T-helper 1 cell treated with Interleukin-12 subunit alpha and Interleukin-12 subunit beta and Interleukin-4 antibody, amounts not matched to agents 30 ng/mL and 1 ng/mL, for 36 hours (primary cell): ENCODE data around the gene PLEKHG5. TPM values are rescaled to one million over a fixed set of nuclear protein-coding genes. Genes with fewer than 3 reads are reported as not detected.
"Not testable (repeated sequence)": the region's sequence is repeated elsewhere in the genome, so short reads cannot be mapped to it uniquely, and the experiment has no call there.

Source experiments
- intact Hi-C: fragments of 100-400 bp; cut with micrococcal nuclease; formaldehyde crosslinking; loops from one replicate; pipeline ENCODE4 v1.15.1; 2024
- total RNA-seq: library from RNA; stranded (reverse); gene quantifications from 2 replicates; pipeline ENCODE4 v1.2.3, GENCODE V29; 2022

Gene PLEKHG5
- total RNA-seq, 1 donor from 2014 or later: 1.8 TPM

GRCh38 chr1:6465461-6466005 lies 25.9 kb downstream of the PLEKHG5 start:
- intact Hi-C loops: loop anchor here (1.0 kb wide), 1 partner anchor 25 kb away; no protein-coding TSS in a partner anchor

- intact Hi-C loops: loop anchor here (5.0 kb wide), 2 partner anchors 137 to 258 kb away; partner anchors contain the start of genes KLHL21 and RNF207
Observed at GRCh38 chr1:6464915-6465314, 26.6 kb downstream of the PLEKHG5 start.

GRCh38 chr1:6464514-6464836 lies 27.0 kb downstream of the PLEKHG5 start:
- intact Hi-C loops: loop anchor here (5.0 kb wide), 2 partner anchors 138 to 257 kb away; partner anchors contain the start of genes KLHL21 and RNF207

- intact Hi-C loops: loop anchor here (5.0 kb wide), 2 partner anchors 139 to 256 kb away; partner anchors contain the start of genes KLHL21 and RNF207
Observed at GRCh38 chr1:6463120-6463412, 28.4 kb downstream of the PLEKHG5 start.

GRCh38 chr1:6462412-6463119 lies 28.9 kb downstream of the PLEKHG5 start:
- intact Hi-C loops: loop anchor here (5.0 kb wide), 2 partner anchors 140 to 255 kb away; partner anchors contain the start of genes KLHL21 and RNF207

GRCh38 chr1:6461538-6462411 lies 29.7 kb downstream of the PLEKHG5 start:
- intact Hi-C loops: loop anchor here (2.0 to 5.0 kb wide), 4 partner anchors 21 to 254 kb away; partner anchors contain the start of genes ACOT7, KLHL21 and RNF207

- intact Hi-C loops: loop anchor here (2.0 to 5.0 kb wide), 4 partner anchors 20 to 254 kb away; partner anchors contain the start of genes ACOT7, KLHL21 and RNF207
Observed at GRCh38 chr1:6461051-6461530, 30.4 kb downstream of the PLEKHG5 start.

GRCh38 chr1:6460301-6461050 lies 31.0 kb downstream of the PLEKHG5 start:
- intact Hi-C loops: loop anchor here (1.0 to 5.0 kb wide), 9 partner anchors 15 to 253 kb away; partner anchors contain the start of genes ACOT7, HES2, KLHL21 and PHF13

GRCh38 chr1:6459850-6460265 lies 31.6 kb downstream of the PLEKHG5 start:
- intact Hi-C loops: loop anchor here (1.0 to 5.0 kb wide), 9 partner anchors 15 to 253 kb away; partner anchors contain the start of genes ACOT7, HES2, KLHL21 and PHF13

- intact Hi-C loops: no loop called here
Observed at GRCh38 chr1:6456800-6457466, 34.5 kb downstream of the PLEKHG5 start.

GRCh38 chr1:6455752-6456520 lies 35.5 kb downstream of the PLEKHG5 start:
- intact Hi-C loops: not testable (repeated sequence)

- intact Hi-C loops: no loop called here
Observed at GRCh38 chr1:6454856-6455751, 36.4 kb downstream of the PLEKHG5 start.

- intact Hi-C loops: not testable (repeated sequence)
Observed at GRCh38 chr1:6453895-6454855, 37.3 kb downstream of the PLEKHG5 start.

GRCh38 chr1:6450943-6451373 lies 40.5 kb downstream of the PLEKHG5 start:
- intact Hi-C loops: no loop called here

- intact Hi-C loops: not testable (repeated sequence)
Observed at GRCh38 chr1:6450486-6450885, 41.0 kb downstream of the PLEKHG5 start.

GRCh38 chr1:6450005-6450450 lies 41.4 kb downstream of the PLEKHG5 start:
- intact Hi-C loops: no loop called here
